GM12801 (cell line): ENCODE measurements around the gene CAMTA1.

ENCODE experiments used
- CTCF ChIP-seq: IDR thresholded peaks from one replicate; pipeline ENCODE4 v1.5.1; 2011; ENCODE audit warnings: control low read depth; ENCODE audit not compliant: insufficient read length; ENCODE audit errors: extremely low read depth

CAMTA1 gene

GRCh38 chr1:7454895-7455784 is 669.9 kb downstream of the CAMTA1 start:
- no peak for TF ChIP-seq CTCF

- no peak for TF ChIP-seq CTCF
These were observed 670.8 kb downstream of the CAMTA1 start for GRCh38 chr1:7455796-7456721.

- TF ChIP-seq CTCF: no peak
These were observed 671.4 kb downstream of the CAMTA1 start for GRCh38 chr1:7456722-7457082.

- no peak for TF ChIP-seq CTCF
These were observed 672.6 kb downstream of the CAMTA1 start for GRCh38 chr1:7457811-7458210.

GRCh38 chr1:7458946-7459345 is 673.7 kb downstream of the CAMTA1 start:
- no peak for TF ChIP-seq CTCF

- TF ChIP-seq CTCF: no peak
These were observed 674.7 kb downstream of the CAMTA1 start for GRCh38 chr1:7459914-7460313.

GRCh38 chr1:7460807-7461206 is 675.6 kb downstream of the CAMTA1 start:
- TF ChIP-seq CTCF: no peak
